Measurements from ENCODE around the gene RBM17. TPM values are rescaled to one million over a fixed set of nuclear protein-coding genes. Genes with fewer than 3 reads are reported as not detected.

The RBM17 gene
- total and polyA plus RNA-seq, 4 donors = 16.5 to 44.8 (median 34.1) TPM

DNA sequence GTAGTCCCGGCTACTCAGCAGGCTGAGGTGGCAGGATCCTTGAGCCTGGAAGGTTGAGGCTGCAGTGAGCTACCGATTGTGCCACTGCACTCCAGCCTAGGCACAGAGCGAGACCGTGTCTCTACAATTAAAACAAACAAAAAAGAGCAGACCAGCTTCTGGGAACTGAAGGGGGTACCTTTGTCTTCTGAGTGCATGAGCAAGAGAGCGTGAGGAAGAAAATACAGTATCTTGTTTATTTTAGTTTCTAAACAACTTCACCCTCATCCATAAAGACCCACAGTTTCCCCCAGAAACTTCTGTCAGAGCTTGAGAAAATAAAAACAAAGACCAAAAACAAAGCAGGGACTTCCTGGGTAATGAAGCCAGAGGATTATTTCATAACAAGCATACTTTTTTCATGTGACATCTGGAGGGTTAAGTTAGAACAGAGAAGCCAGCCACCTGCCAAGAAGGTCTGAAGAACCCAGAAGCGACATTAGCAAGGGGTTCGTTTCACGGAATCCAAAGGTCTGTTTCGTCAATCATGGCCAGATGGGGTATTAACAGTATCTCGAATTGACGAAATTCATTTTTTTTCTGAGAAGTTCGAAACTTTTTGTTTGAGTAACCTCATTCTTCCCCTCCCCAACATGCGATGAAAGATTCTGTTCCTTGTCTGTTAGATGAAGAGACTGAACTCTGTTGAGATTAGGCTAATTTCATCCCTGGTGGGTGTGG, 16.5 kb upstream of the RBM17 start:
- Histone ChIP-seq H3K27ac (ENCODE audit: low read depth in 1 of 2, low read length in 2 of 2) (no peak overlapping the region), H3K27me3 (ENCODE audit: control insufficient read depth in 4 of 4, insufficient read depth in 4 of 4, low read length in 3 of 4) (no peaks in the 10 kb centered on the region)

GRCh38 chr10:6074489-6075301, 14.1 kb upstream of the RBM17 start:
- H3K9me3 ChIP-seq (ENCODE audit: control insufficient read depth in 4 of 4, low read length in 3 of 4) = no peaks in the 10 kb centered on the region
- no peak overlapping the region for H3K9ac ChIP-seq (ENCODE audit: low read depth in 1 of 2, low read length in 2 of 2)
- no peak overlapping the region for H3K27ac ChIP-seq (ENCODE audit: low read depth in 1 of 2, low read length in 2 of 2)
- 71% methylated on average over 17 of the region's 17 CpGs for WGBS
- no peaks in the 10 kb centered on the region for H3K27me3 ChIP-seq (ENCODE audit: control insufficient read depth in 4 of 4, insufficient read depth in 4 of 4, low read length in 3 of 4)
- TF ChIP-seq, protein P1, sequence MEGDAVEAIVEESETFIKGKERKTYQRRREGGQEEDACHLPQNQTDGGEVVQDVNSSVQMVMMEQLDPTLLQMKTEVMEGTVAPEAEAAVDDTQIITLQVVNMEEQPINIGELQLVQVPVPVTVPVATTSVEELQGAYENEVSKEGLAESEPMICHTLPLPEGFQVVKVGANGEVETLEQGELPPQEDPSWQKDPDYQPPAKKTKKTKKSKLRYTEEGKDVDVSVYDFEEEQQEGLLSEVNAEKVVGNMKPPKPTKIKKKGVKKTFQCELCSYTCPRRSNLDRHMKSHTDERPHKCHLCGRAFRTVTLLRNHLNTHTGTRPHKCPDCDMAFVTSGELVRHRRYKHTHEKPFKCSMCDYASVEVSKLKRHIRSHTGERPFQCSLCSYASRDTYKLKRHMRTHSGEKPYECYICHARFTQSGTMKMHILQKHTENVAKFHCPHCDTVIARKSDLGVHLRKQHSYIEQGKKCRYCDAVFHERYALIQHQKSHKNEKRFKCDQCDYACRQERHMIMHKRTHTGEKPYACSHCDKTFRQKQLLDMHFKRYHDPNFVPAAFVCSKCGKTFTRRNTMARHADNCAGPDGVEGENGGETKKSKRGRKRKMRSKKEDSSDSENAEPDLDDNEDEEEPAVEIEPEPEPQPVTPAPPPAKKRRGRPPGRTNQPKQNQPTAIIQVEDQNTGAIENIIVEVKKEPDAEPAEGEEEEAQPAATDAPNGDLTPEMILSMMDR (IDR thresholded peaks at IDR 0.05; ENCODE audit: low read depth, low read length, missing input control) = no peak
- no peak for TF ChIP-seq NR2F2 (IDR thresholded peaks at IDR 0.05)
- TF ChIP-seq ZBTB33 (IDR thresholded peaks at IDR 0.05) = no peak
- no peak for TF ChIP-seq JUND (IDR thresholded peaks at IDR 0.05)
- TF ChIP-seq EGR1 (IDR thresholded peaks at IDR 0.05; ENCODE audit: low read depth in 2 of 2) = no peak
- TF ChIP-seq SP1 (IDR thresholded peaks at IDR 0.05) = no peak
- TF ChIP-seq RXRA (IDR thresholded peaks at IDR 0.05) = no peak
- no peak for TF ChIP-seq ATF3 (IDR thresholded peaks at IDR 0.05)
- TF ChIP-seq YY1 (IDR thresholded peaks at IDR 0.05) = no peak
- TF ChIP-seq GABPA (IDR thresholded peaks at IDR 0.05 in 1 of 2, conservative IDR thresholded peaks at IDR 0.05 in 1 of 2) = no peak
- TF ChIP-seq FOXA1 (IDR thresholded peaks at IDR 0.05) = no peak
- no peak for DNase-seq (ENCODE audit: low spot score)
- H3K36me3 ChIP-seq (ENCODE audit: control insufficient read depth in 4 of 4, insufficient read depth in 3 of 4, low read depth in 1 of 4, low read length in 3 of 4) = no peaks in the 10 kb centered on the region
- no peaks in the 10 kb centered on the region for H3K4me1 ChIP-seq (ENCODE audit: control insufficient read depth in 4 of 4, insufficient read depth in 4 of 4, low read length in 3 of 4)
- no peak overlapping the region for H3K4me3 ChIP-seq (ENCODE audit: low read depth in 1 of 3, low read length in 3 of 3)

More for the DNA sequence above, 16.5 kb upstream of the RBM17 start:
- no peak overlapping the region for H3K4me3 ChIP-seq (ENCODE audit: low read depth in 1 of 3, low read length in 3 of 3)
- H3K4me1 ChIP-seq (ENCODE audit: control insufficient read depth in 4 of 4, insufficient read depth in 4 of 4, low read length in 3 of 4) = no peaks in the 10 kb centered on the region
- DNase-seq (ENCODE audit: low spot score) = no peak
- 70% methylated on average over 13 of the region's 13 CpGs for WGBS
- no peaks in the 10 kb centered on the region for H3K36me3 ChIP-seq (ENCODE audit: control insufficient read depth in 4 of 4, insufficient read depth in 3 of 4, low read depth in 1 of 4, low read length in 3 of 4)
- H3K9me3 ChIP-seq (ENCODE audit: control insufficient read depth in 4 of 4, low read length in 3 of 4) = no peaks in the 10 kb centered on the region
- no peak overlapping the region for H3K9ac ChIP-seq (ENCODE audit: low read depth in 1 of 2, low read length in 2 of 2)
- TF ChIP-seq GABPA (IDR thresholded peaks at IDR 0.05 in 1 of 2, conservative IDR thresholded peaks at IDR 0.05 in 1 of 2) (no peak), TAF1 (conservative IDR thresholded peaks at IDR 0.05) (no peak), EGR1 (IDR thresholded peaks at IDR 0.05; ENCODE audit: low read depth in 2 of 2) (no peak), SP1 (IDR thresholded peaks at IDR 0.05) (no peak), HNF4A (conservative IDR thresholded peaks at IDR 0.05) (no peak), RAD21 (IDR thresholded peaks at IDR 0.05) (no peak), JUND (IDR thresholded peaks at IDR 0.05) (no peak), NR2F2 (IDR thresholded peaks at IDR 0.05) (no peak), HNF4G (IDR thresholded peaks at IDR 0.05) (no peak), MAX (IDR thresholded peaks at IDR 0.05) (no peak), FOXA1 (IDR thresholded peaks at IDR 0.05) (no peak), FOXA2 (IDR thresholded peaks at IDR 0.05) (no peak), RXRA (IDR thresholded peaks at IDR 0.05) (no peak)
- TF ChIP-seq, protein P2, sequence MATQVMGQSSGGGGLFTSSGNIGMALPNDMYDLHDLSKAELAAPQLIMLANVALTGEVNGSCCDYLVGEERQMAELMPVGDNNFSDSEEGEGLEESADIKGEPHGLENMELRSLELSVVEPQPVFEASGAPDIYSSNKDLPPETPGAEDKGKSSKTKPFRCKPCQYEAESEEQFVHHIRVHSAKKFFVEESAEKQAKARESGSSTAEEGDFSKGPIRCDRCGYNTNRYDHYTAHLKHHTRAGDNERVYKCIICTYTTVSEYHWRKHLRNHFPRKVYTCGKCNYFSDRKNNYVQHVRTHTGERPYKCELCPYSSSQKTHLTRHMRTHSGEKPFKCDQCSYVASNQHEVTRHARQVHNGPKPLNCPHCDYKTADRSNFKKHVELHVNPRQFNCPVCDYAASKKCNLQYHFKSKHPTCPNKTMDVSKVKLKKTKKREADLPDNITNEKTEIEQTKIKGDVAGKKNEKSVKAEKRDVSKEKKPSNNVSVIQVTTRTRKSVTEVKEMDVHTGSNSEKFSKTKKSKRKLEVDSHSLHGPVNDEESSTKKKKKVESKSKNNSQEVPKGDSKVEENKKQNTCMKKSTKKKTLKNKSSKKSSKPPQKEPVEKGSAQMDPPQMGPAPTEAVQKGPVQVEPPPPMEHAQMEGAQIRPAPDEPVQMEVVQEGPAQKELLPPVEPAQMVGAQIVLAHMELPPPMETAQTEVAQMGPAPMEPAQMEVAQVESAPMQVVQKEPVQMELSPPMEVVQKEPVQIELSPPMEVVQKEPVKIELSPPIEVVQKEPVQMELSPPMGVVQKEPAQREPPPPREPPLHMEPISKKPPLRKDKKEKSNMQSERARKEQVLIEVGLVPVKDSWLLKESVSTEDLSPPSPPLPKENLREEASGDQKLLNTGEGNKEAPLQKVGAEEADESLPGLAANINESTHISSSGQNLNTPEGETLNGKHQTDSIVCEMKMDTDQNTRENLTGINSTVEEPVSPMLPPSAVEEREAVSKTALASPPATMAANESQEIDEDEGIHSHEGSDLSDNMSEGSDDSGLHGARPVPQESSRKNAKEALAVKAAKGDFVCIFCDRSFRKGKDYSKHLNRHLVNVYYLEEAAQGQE (IDR thresholded peaks at IDR 0.05) = no peak
- TF ChIP-seq, protein P1 (IDR thresholded peaks at IDR 0.05; ENCODE audit: low read depth, low read length, missing input control) = no peak
